ENCODE results near the gene COX7A2. TPM values are rescaled to one million over a fixed set of nuclear protein-coding genes. Genes with fewer than 3 reads are reported as not detected.

COX7A2 gene
- total RNA-seq, 1 experiment from 2014 or later, result 652 TPM

GRCh38 chr6:75268121-75268987 lies 24.8 kb upstream of the COX7A2 start:
- no peak for DNase-seq (ENCODE audit: low spot score)

GRCh38 chr6:75267461-75267860 lies 23.9 kb upstream of the COX7A2 start:
- no peak for DNase-seq (ENCODE audit: low spot score)

- DNase-seq (ENCODE audit: low spot score), result peak; percentile 59
Observed at GRCh38 chr6:75266716-75267291, 23.2 kb upstream of the COX7A2 start.

GRCh38 chr6:75263401-75263750 lies 19.8 kb upstream of the COX7A2 start:
- DNase-seq (ENCODE audit: low spot score), result no peak

GRCh38 chr6:75262716-75263400 lies 19.3 kb upstream of the COX7A2 start:
- DNase-seq (ENCODE audit: low spot score), result no peak

- DNase-seq (ENCODE audit: low spot score), result no peak
Observed at GRCh38 chr6:75261299-75261698, 17.7 kb upstream of the COX7A2 start.

- no peak for DNase-seq (ENCODE audit: low spot score)
Observed at GRCh38 chr6:75257343-75258087, 13.9 kb upstream of the COX7A2 start.

- no peak for DNase-seq (ENCODE audit: low spot score)
Observed at GRCh38 chr6:75250552-75250951, 7.0 kb upstream of the COX7A2 start.

- no peak for DNase-seq (ENCODE audit: low spot score)
Observed at GRCh38 chr6:75249837-75250236, 6.2 kb upstream of the COX7A2 start.

GRCh38 chr6:75246386-75246785 lies 2.8 kb upstream of the COX7A2 start:
- no peak for DNase-seq (ENCODE audit: low spot score)

- DNase-seq (ENCODE audit: low spot score), result no peak
Observed at GRCh38 chr6:75244063-75244584, 523 bp upstream of the COX7A2 start.

GRCh38 chr6:75236630-75237029 lies 7.0 kb downstream of the COX7A2 start:
- DNase-seq (ENCODE audit: low spot score), result no peak

- DNase-seq (ENCODE audit: low spot score), result no peak
Observed at GRCh38 chr6:75235271-75235670, 8.3 kb downstream of the COX7A2 start.

- no peak for DNase-seq (ENCODE audit: low spot score)
Observed at GRCh38 chr6:75234126-75234865, 9.3 kb downstream of the COX7A2 start.

GRCh38 chr6:75233092-75233615 lies 10.4 kb downstream of the COX7A2 start:
- DNase-seq (ENCODE audit: low spot score), result no peak

GRCh38 chr6:75230484-75231325 lies 12.9 kb downstream of the COX7A2 start:
- DNase-seq (ENCODE audit: low spot score), result peak; percentile 66

- DNase-seq (ENCODE audit: low spot score), result no peak
Observed at GRCh38 chr6:75224303-75224926, 19.2 kb downstream of the COX7A2 start.

- DNase-seq (ENCODE audit: low spot score), result no peak
Observed at GRCh38 chr6:75223428-75223827, 20.2 kb downstream of the COX7A2 start.

GRCh38 chr6:75222261-75222660 lies 21.3 kb downstream of the COX7A2 start:
- DNase-seq (ENCODE audit: low spot score), result no peak

GRCh38 chr6:75221116-75221515 lies 22.5 kb downstream of the COX7A2 start:
- DNase-seq (ENCODE audit: low spot score), result no peak
